ENCODE data around the gene PAPOLB.

Gene PAPOLB

DNA sequence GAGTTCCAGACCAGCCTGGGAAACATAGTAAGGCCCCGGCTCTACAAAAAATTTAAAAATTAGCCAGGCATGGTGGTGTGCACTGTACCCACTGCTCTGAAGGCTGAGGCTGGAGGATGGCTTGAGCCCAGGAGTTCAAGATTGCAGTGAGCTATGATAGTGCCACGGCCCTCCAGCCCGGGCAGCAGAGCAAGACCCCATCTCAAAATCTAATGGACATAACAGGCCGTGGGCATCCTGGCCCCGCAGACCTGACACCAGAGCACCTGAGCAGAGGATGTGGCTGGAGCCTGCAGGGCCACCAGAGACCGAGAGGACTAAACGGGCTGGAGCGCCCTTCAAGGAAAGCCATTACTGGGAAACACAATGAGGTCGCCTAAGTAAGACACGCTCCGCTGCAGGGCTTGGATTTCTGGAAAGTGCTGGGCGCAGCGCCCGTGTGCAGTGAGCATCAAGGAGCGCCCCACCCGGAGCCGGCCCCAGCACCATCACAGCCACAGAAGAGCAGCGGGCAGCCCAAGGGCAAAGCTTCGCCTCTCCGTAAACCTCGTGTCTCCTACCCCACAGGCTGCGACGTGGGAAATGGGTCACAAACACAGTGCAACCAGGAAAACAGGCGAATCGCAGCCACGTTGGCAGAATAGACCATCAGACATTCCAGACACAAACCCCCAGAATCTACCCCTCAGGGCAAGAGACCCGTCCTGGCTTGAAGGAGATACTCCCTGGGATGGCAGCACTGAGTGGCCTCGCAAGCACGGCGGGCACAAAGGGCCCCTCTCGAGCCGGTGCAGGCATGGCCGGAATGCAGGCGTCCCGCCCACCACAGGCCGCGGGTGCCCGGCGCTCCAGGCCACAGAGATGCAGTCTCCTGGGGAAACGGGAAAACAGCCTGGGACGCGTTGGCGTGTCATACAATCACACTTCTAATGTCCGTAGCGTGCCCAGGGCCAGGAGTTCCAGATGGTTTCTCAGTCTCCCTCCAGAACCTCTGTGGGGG lies 16.8 kb upstream of the PAPOLB start:
- no peak for DNase-seq (ENCODE audit: low read depth in 3 of 3, low spot score in 1 of 3)

- DNase-seq (ENCODE audit: low read depth in 3 of 3, low spot score in 1 of 3), result no peak
Observed at GRCh38 chr7:4876586-4876985, 14.8 kb upstream of the PAPOLB start.

DNA sequence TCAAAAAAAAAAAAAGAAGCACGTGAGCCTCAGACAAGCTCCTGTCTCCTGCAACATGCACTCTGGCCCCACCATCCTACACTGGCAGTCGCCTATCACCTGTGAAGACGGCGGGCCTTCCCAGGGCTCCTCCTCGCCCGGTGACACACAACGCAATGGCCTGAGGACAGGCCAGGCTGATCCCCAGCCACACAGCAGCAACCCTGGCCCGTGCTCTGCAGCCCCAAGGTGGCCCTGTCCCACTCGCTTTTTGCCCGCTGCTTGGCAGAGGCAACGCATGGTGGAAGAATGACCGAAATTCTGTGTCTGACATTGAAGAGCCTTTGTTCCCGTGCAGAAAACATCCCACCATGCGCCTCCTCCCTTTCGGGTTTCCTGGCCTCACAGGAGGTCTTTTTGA lies 13.6 kb upstream of the PAPOLB start:
- DNase-seq (ENCODE audit: low read depth in 3 of 3, low spot score in 1 of 3), result no peak

- DNase-seq (ENCODE audit: low read depth in 3 of 3, low spot score in 1 of 3), result no peak
Observed at GRCh38 chr7:4873071-4873944, 11.5 kb upstream of the PAPOLB start.

DNA sequence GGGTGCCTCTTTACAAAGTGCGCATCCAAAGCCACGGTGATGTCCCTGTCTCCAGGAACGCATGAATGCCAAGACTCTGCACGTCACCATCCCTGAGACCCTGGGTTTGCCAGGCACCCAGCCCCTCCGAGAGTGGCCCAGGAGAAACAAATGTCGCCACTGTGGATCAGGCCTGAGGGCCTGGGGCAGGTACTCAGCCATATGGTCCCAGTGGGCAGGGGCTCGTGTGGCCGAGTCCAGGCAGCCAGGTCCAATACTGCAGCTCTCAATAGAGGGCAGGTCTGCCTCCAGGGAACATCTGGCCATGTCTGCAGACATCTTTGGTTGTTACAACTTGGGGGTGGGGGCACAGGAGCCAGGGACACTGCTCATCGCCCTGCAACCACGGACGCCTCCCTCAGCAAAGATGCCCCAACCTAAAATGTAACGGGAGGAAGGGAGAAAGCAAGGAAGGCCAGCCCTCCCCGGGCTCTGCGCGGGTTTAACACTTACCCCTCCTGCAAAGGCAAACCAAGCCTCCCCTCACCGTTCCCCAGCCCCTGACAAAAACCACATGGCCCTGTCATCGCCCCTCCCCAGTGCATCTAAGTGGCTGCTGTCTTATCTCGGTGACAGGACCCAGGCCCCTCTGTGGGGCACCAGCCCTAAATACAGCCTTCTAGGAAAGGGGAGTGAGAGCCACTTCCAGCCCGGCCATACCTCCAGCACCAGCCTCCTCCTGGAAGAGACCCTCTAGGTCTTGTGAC lies 10.3 kb upstream of the PAPOLB start:
- DNase-seq (ENCODE audit: low read depth in 3 of 3, low spot score in 1 of 3), result no peak

DNA sequence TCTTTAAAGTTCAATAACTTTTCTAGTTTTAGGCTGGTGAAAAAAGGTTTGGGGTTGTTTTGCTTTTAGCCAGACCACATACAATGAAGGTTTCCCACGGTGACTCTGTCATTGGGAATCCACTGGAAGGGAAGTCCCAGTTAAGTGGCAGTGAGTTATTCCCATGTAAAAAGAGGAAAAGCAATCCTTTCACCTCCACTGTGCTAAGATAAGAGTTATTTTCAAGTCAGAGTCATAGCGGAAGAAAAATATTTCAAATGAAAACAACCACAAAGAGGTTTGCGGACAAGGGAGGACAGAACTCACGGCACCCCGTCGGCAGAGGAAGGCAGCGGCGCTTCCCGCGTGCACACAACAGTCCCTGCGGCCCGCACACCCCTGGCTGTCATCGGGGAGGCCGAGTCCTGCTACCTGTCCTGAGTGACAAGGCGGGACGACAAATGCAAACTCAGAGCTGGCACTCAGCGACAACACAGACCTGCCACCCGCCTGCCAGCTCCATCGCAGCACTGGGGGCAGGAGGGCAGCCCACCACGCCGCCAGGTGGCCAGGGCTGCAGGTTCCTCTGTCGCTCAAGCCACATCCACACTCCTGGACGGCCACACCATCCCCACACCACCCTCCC lies 9.3 kb upstream of the PAPOLB start:
- DNase-seq (ENCODE audit: low read depth in 3 of 3, low spot score in 1 of 3), result no peak

- DNase-seq (ENCODE audit: low read depth in 3 of 3, low spot score in 1 of 3), result no peak
Observed at GRCh38 chr7:4868493-4868892, 6.7 kb upstream of the PAPOLB start.

DNA sequence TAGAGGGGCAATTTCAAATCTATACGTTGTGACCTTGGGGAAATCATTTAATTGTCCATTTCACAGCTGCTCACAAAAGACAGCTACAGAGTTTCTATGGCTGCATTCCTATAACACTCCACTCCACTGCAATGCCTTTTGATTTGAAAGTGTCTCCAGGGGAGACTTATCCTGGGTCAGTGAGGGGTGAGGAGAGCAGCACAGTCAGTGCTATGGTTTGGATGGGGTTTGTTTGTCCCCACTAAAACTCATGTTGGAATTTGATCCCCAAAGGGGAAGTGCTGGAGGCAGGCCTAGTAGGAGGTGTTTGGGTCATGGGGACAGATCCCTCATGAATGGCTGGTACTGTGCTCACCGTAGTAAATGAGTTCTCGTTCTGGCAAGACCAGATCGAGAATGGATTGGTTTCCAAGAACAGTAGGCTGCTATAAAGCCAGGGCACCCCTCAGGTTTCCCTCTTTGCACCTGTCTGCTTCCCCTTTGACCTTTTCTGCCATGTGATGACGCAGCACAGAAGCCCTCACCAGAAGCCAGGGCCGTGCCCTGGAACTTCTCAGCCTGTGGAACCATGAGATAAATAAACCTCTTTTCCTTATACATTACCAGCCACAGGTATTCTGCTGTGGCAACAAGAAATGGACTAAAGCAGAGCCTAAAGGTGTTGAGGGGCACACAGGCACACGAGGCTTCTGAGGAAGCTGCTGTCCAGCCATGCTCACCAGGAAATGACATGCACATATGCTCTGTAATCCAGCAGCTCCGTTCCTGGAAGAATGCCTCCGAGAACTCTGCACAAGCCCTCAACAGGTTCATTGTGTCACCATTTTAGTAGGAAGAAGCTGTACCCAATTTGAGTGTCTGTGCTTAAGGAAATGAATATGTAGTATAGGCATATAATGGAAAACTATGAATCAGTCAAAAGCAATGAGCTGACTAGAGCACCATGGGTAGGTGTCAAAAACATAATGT lies 5.0 kb upstream of the PAPOLB start:
- no peak for DNase-seq (ENCODE audit: low read depth in 3 of 3, low spot score in 1 of 3)

DNA sequence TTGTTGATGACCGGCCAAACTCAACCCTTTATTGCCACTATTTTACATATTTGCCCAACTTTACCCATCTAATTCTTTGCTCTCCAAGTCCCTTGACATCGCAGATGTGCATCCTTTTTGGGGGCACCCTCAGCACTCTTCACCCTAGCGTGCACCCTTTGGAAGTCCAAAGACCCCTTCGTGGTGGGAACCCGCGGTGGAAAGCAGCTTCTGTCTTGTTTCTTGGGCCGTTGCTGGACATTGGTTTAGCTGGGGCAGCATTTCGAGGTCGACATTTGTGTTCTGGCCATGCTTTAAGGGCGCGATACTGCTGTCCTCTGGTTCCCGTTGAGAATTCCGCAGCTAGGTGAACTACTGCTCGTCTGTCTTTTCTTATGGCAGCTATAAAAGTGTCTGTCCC lies 326 bp upstream of the PAPOLB start:
- no peak for DNase-seq (ENCODE audit: low read depth in 3 of 3, low spot score in 1 of 3)

GRCh38 chr7:4861227-4861626 lies 603 bp downstream of the PAPOLB start:
- no peak for DNase-seq (ENCODE audit: low read depth in 3 of 3, low spot score in 1 of 3)

DNA sequence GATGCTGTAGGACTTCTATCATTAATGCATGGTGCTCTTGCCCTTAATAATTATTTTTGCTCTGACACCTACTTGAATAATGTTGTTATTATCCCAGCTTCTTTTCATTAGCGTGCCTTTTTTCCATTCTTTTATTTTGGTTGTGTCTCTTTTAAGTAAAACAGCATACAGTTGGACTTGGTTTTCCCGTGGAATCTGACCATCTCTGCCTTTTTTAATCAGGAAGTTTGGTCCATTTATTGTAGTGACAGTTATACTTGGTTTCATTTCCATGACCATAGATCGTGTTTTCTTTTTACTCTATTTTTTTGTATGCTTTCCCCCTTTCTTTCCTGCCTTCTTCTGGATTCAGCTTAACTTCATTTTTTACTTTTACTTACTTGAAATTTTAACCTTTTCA lies 4.6 kb downstream of the PAPOLB start:
- no peak for DNase-seq (ENCODE audit: low read depth in 3 of 3, low spot score in 1 of 3)

DNA sequence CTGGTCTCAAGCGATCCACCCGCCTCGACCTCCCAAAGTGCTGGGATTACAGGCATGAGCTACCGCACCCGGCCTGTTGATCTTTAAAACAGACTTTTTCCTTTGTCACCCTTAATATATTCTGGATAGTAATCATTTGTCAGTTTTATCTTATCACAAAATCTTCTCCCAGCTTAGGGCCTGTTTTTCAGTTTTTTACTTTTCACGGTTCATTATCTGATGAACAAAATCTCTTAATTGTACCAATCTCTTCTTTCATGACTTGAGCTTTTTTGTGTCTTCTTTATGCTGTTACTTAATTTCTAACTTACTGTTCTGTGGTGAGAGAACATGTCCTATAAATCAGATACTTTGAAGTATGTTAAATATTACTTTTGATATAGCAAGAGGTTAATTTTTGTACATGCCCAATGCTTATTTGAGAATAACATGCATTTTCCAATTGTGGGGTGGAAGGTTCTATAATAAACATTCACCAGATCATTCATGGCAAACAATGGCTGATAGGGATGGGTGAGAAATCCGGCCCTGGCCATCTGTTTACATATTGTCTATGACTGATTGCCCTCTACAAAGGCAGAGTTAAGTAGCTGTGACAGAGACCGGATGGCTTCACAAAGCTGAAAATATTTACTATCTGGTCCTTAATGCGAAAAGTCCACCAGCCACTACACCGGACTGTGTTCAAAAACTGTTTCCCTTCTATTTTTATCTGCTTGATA lies 5.3 kb downstream of the PAPOLB start:
- no peak for DNase-seq (ENCODE audit: low read depth in 3 of 3, low spot score in 1 of 3)

- no peak for DNase-seq (ENCODE audit: low read depth in 3 of 3, low spot score in 1 of 3)
Observed at GRCh38 chr7:4854916-4855315, 6.9 kb downstream of the PAPOLB start.

DNA sequence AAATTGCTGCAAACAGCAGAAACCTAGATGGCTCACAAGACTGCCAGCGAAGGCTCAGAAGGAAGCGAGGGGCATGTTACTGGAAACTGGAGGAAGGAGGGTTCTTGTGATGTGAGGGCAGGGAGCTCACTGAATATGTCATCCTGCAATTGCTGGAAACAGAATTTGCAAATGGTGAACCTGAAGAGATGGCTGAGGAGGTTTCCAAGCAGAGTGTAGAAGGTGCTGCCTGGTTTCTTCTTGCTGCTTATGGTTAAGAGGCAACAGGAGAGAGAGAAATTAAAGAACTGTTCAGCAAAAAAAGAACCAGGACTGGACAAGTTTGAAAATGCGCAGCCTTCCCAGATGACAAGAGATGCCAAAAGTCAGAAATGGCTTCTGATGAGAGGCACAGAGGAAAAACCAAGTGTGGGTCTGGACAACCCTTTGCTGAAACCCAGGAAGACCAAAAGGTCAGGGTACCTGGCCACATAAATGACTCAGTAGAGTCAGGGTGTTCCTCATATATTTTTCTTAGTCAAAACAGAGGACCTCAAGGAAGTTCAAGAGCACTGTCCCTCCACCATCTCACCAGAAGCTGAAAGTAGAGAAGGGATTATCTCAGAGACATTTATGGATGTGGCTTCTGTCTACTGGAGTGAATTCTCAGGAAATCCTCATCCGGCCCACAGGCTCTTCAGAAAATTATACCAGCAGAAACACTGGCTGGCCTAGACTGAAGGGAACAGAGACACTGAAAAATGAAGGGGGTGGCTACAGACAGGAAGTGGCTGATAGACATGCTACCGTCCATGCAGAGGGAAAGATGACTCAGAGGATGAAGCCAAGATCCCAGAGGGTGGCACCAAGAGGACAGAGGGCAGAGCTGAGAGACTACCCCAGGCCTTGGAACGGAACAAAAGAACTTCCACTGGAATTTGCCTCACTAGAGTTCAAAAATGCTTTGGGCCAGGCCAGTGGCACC lies 10.1 kb downstream of the PAPOLB start:
- DNase-seq (ENCODE audit: low read depth in 3 of 3, low spot score in 1 of 3), result no peak

- no peak for DNase-seq (ENCODE audit: low read depth in 3 of 3, low spot score in 1 of 3)
Observed at GRCh38 chr7:4850262-4850795, 11.5 kb downstream of the PAPOLB start.

DNA sequence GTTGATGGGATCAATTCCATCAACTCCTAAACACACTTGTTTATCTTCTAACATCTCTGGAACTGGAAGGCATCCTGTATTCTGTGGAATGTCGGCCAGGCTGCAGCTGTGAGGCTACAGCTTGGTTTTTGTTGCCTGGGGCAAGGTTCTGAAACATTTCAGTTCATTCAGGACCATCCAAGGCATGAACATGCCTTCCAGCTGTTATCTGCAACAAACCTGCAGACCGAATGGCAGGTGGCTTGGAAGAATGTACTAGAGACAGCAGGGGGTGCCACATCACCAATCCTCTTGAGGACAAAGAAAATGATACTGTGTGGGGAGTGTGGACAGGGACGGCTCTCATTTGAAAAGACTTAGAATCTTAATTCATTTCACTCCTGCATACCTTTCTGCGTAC lies 12.4 kb downstream of the PAPOLB start:
- DNase-seq (ENCODE audit: low read depth in 3 of 3, low spot score in 1 of 3), result no peak

DNA sequence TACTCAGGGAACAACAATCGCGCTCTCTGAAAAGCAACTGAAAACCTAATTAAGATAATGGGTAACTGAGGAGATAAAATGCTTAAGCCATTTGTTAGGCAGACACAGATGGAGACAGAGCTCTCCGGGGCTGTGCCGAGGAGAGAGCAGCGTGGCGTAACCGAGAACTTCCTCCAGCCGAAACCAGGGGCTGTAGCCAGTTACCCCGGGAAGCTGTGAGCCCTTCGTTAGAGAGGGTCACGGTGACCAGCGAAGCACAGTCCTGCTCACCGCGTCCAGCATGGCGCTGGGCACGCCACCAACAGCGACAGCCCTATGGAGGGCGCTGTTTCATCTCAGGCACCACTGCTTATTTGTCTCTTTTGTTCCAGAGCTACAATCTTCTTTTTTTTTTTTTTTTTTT lies 16.1 kb downstream of the PAPOLB start:
- DNase-seq (ENCODE audit: low read depth in 3 of 3, low spot score in 1 of 3), result no peak

All from stimulated activated CD4-positive, alpha-beta T cell treated with anti-CD3 and anti-CD28 coated beads, TNF-alpha, amount 100 ng/mL, for 1 hour (primary cell).